GM04503 (cell line): ENCODE measurements around the gene OLFML2A.
"Not testable (repeated sequence)": the region's sequence is repeated elsewhere in the genome, so short reads cannot be mapped to it uniquely, and the experiment has no call there.

Experiments used
- DNase-seq: peaks from one replicate; pipeline ENCODE4 v3.0.0-alpha.2; 2012; ENCODE audit warnings: low read depth

The OLFML2A gene

DNA sequence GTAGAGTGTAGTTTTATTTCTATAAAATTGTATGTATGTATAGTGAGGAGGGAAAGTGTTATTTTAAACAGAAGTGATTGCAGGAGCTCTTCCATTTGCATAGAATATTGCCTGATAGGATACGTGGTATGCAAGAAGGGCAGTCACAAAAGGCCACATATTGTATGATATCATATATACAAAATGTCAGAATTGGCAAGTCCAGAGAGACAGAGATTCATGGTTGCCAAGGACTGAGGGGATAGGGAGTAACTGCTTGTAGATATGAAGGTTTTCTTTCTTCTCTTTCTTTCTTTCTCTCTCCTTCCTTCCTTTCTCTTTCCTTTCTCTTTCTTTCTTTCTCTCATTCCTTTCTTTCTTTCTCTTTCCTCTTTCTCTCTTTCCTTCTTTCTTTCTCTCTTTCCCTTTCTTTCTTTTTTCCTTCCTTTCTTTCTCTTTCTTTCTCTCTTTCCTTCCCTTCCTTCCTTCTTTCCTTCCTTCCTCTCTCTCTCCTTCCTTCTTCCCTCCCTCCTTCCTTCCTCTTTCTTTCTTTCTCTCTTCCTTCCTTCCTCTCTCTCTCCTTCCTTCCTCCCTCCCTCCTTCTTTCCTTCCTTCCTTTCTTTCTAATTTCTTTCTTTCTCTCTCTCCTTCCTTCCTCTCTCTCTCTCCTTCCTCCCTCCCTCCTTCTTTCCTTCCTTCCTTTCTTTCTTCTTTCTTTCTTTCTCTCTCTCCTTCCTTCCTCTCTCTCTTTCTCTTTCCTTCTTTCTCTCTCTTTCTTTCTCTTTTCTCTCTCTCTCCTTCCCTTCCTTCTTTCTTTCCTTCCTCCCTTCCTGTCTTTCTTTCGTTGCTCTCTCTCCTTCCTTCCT is 51.8 kb downstream of the OLFML2A start:
- no peak for DNase-seq

DNA sequence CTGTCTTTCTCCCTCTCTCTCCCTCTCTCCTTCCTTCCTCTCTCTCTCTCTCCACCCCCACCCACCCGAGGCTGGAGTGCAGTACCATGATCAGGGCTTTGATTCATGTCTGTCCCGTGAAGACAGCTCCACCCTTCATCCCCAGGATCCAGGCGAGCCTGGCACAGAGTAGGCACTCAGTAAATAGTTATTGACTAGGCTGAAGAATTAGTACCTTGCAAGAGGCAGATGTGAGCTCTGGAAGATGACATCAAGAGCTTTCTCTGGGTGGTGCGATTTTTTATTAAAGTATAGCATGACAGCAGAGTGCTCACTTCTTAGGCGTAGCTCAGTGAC is 52.4 kb downstream of the OLFML2A start:
- DNase-seq, result no peak

DNA sequence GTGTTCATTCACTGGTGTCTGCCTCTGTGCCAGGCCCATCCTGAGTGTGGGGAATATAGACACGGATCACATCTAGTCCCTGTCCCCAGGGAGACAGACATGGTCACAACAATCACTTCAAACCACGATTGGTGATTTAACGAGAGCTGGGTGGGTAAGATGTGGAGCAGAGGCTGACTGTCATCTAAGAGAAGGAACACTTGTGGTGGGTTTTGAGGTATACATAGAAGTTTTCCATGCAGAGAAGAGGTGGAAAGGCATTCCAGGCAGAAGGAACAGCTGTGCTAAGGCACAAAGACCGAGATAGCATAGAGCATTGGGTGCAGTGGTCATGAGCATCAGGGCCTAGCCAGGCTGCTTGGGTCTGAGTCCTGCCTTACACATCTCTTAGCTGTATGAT is 53.7 kb downstream of the OLFML2A start:
- no peak for DNase-seq

GRCh38 chr9:124831642-124832364 is 54.9 kb downstream of the OLFML2A start:
- no peak for DNase-seq

- no peak for DNase-seq
Observed at GRCh38 chr9:124834591-124834990, 57.7 kb downstream of the OLFML2A start.

GRCh38 chr9:124835026-124835557 is 58.2 kb downstream of the OLFML2A start:
- DNase-seq, result no peak

GRCh38 chr9:124838132-124838531 is 61.2 kb downstream of the OLFML2A start:
- DNase-seq, result not testable (repeated sequence)

DNA sequence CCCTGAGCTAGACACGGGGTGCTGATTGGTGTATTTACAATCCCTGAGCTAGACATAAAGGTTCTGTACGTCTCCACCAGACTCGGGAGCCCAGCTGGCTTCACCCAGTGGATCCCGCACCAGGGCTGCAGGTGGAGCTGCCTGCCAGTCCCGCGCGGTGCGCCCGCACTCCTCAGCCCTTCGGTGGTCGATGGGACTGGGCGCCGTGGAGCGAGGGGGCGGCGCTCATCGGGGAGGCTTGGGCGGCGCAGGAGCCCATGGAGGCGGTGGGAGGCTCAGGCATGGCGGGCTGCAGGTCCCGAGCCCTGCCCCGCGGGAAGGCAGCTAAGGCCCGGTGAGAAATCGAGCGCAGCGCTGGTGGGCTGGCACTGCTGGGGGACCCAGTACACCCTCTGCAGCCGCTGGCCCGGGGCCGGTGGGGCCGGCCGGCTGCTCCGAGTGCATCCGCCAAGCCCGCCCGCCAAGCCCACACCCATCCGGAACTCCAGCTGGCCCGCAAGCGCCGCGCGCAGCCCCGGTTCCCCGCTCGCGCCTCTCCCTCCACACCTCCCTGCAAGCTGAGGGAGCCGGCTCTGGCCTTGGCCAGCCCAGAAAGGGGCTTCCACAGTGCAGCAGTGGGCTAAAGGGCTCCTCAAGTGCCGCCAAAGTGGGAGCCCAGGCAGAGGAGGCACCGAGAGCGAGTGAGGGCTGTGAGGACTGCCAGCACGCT is 61.8 kb downstream of the OLFML2A start:
- not testable (repeated sequence) for DNase-seq

DNA sequence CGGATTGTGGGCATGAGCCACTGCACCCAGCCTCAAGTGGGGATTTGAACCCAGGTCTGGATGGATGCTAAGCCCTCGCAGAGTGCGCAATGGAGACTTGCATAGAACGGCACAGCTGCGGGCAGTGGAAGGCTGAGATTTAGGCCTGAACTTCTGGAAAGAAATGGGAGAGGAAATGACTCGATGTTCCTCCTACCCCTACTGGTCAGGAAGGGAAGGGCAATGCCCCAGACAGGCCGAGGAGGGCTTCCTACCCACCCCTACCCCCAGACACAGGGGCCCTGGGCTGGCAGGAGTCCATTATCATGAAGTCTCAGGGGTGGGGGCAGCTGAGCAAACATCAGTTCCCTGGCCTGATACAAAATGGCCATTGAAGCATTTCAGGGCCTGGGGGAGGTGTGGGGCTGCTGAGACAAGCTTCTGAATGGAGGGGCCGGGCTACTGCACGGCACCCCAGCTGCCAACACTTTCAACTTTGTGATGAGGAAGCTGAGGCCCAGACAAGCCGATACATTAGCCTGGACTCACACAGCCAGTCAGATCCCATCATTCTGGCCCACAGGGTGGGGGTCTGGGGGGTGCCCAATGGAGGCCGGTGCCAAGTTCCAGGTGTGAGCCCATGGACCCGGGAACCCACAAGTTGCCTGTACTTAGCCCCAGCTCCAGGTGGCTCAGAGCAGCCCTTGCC is 62.8 kb downstream of the OLFML2A start:
- DNase-seq, result no peak

- no peak for DNase-seq
Observed at GRCh38 chr9:124840300-124840833, 63.4 kb downstream of the OLFML2A start.

DNA sequence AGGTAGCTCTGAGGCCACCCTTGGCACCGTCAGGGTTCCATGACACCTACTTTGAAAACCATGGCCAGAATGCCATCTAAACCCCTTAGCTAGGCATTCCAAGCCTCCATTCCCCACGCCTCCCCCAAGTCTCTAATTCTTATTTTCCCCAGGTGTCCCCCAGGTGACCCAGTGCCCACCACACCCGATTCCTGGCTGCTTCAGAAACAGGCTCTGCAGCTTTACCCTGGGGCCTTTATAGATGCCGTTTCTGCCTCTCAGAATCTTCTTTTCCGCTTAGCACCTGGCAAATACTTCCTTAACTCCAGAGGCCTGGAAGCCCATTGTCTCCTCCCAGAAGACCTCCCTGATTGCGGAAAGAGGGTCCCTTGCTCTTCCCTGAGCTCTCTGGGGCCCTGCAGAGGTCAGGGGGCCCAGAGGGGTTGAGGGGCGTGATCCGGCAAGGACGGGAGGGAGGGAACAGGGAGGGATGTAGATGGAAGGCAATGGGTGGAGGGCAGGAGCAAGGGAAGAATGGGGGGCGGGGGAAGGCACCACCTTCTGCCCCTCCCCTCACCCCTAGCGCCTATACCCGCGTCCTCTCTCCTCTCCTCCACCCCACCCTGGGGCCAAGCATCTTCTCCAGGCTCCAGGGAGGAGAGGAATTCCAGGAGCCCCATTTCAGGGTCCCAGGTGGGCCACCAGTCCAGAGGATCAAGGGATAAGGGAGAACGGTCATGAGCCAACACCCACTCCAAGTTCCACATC is 64.3 kb downstream of the OLFML2A start:
- no peak for DNase-seq

DNA sequence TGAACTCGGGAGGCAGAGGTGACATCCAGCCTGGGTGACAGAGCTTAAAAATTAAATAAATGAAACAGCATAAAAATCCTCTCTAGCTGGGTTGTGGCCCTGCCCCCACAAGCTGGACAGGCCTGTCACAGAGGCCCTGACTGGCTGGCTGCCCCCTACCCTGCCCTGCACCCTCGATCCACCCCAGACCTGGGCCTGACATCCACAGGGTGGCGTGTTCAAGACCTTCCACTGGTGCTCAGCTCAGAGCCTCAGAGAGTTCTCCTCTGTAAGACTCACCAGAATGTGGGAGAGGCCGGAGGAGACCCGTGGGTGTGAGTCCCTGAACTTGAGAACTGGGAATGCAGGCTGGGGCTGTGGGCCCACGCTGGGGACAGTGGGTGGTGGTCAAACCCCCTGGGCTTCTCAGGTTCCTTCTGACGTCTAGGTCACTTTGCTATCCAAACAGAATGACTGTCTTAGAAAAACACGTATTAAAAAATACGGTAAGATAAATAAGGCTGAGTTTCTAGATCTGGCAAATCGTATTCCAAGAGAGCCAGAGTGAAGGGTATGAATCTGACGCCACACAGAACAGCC is 66.6 kb downstream of the OLFML2A start:
- no peak for DNase-seq

- DNase-seq, result no peak
Observed at GRCh38 chr9:124844291-124844690, 67.4 kb downstream of the OLFML2A start.

DNA sequence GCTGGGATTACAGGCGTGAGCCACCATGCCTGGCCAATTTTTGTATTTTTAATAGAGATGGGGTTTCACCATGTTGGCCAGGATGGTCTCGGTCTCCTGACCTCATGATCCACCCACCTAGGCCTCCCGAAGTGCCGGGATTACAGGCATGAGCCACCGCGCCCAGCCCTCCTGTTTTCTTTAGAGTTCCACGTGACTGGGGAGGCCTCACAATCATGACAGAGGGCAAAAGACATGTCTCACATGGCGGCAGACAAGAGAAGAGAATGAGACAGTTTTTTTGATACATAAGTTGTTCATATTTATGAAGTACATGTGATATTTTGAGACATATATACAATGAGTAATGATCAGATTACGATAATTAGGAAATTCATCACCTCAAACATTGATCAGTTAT is 69.5 kb downstream of the OLFML2A start:
- DNase-seq, result not testable (repeated sequence)

DNA sequence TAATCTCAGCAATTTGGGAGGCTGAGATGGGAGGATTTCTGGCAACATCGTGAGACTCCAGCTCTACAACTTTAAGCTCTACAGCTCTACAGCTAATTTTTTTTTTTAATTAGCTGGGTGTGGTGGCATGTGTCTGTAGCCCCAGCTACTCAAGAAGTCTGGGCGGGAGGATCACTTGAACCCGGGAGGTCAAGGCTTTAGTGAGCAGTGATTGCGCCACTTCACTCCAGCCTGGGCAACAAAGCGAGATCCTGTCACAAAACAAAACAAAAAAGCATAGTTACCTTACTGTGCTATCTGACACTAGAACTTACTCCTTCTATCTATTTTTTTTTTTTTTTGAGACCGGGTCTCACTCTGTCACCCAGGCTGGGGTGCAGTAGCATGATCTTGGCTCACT is 70.0 kb downstream of the OLFML2A start:
- DNase-seq, result no peak

DNA sequence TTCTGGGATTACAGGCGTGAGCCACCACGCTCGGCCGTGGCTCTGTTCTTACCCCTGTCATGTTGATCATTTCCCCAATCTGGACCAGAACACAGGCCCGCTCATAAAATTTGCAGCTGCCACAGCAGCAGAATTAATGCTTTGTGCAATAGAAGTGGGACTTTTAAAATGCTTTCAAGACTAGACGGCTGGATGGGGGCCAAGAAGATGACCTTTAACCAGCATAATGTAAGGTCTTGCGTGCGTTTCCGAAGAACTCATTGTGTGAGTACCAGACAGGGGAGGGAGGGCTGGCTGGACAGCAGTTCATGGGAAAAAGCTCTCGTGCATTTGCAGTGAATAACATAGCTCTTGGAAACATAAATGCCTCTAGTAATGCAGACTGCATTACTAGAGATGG is 72.9 kb downstream of the OLFML2A start:
- no peak for DNase-seq

DNA sequence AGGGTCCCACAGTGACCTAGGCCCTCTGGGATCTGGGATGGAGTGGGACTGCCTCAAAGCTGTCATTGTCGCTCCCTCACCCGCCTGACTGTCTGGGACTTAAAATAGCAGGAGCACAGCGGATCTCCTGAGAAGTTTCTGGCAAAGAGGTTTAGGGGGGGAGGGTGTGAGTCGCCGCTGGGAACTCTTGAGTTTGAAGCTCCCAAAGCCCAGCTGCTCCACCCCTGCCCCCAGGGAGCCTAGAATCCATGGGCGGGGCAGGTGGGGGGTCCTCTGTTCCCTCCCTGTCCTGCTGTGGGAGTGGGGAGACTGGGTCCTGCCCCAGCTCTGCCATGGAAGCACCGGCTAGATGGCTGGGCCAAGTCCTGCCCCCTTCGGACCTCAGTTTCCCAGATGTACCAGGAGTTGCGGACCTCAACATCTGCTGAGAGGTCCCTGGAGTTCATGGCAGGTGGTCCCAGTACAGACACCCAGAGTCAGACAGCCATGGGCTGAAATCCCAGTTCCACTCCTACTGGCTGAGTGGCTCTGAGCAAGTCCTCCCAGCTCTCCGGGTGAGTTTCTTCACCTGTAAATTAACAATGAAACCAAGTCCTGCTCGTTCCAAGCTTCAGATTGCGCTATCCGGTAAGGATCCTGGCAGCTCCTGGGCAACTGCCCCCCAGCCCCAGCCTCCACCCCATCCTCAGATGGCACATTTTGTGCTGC is 75.3 kb downstream of the OLFML2A start:
- no peak for DNase-seq

DNA sequence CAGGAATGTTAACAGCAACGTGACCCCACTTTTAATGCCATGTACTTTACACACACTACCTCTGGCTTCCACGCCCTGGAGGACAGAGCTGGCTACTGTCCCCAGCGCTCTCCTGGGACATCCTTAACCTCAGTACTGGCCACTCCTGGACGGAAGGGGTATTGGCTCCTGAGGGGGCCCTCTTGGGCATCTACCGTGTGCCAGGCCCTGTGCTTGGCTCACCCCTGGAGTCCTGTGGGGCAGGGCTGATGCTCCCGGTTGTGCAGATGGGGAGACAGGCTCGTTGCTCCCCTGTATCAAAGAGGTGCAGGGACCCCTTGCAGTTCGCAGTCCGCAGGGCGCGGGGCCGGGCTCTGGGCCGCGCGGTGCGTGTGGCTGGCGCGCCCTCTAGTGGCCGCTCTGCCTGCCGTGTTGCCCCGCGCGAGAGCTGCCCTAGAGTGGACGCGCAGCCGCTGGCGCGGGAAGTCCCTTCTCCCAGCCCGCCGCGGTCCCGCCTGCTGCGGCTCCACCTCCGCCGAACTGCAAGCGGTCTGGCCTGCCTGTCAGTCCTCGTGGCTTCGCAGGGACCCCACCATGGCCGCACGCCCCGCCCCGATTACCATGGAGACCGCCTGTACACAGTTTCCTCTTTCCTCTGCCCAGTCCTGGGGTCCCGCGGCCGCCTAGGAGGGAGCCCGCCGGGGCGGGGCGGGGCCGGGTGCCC is 76.0 kb downstream of the OLFML2A start, which contains the start of gene WDR38:
TSS of gene WDR38 (plus strand) at position 632 of the 703 bp plus-strand sequence. CDS start 72 bp downstream, outside the sequence.
- DNase-seq, result no peak

- no peak for DNase-seq
Observed at GRCh38 chr9:124853605-124854143, 76.7 kb downstream of the OLFML2A start.
